ENCODE results near the gene PPT1. TPM values are rescaled to one million over a fixed set of nuclear protein-coding genes. Genes with fewer than 3 reads are reported as not detected.
A peak's percentile ranks its signal among the peaks of the same experiment; 100 is the strongest.

Gene PPT1
- total and polyA plus RNA-seq, 2 of the 13 experiments (the other 11 are each of a cell fraction or from before 2014, with no cell fraction given), result 129 TPM

- TF ChIP-seq ARNTL (CRISPR knock-in tag; IDR thresholded peaks at IDR 0.05) (no peak), TEAD3 (CRISPR knock-in tag; optimal IDR thresholded peaks at IDR 0.05; ENCODE audit: borderline replicate concordance) (peak; percentile 55), MBNL3 (CRISPR knock-in tag; conservative IDR thresholded peaks at IDR 0.05) (no peak), MYPOP (CRISPR knock-in tag; IDR thresholded peaks at IDR 0.05) (no peak), ZBTB7B (CRISPR knock-in tag; IDR thresholded peaks at IDR 0.05) (no peak), DMTF1 (CRISPR knock-in tag; IDR thresholded peaks at IDR 0.05) (0 out of 2 replicates have a peak, but pooled peaks have one; percentile 45), BORCS8-MEF2B (CRISPR knock-in tag; IDR thresholded peaks at IDR 0.05) (no peak), HMGXB4 (CRISPR knock-in tag; IDR thresholded peaks at IDR 0.05; ENCODE audit: borderline replicate concordance in 1 of 2, low read depth in 1 of 2) (no peak), GMEB1 (CRISPR knock-in tag; IDR thresholded peaks at IDR 0.05; ENCODE audit: borderline replicate concordance) (no peak), NFE2L1 (CRISPR knock-in tag; IDR thresholded peaks at IDR 0.05; ENCODE audit: borderline replicate concordance) (no peak), ZFP41 (CRISPR knock-in tag; IDR thresholded peaks at IDR 0.05; ENCODE audit: borderline replicate concordance) (no peak), GATAD2A (CRISPR knock-in tag; IDR thresholded peaks at IDR 0.05) (0 out of 2 replicates have a peak, but pooled peaks have one; percentile 12)
- TF ChIP-seq, protein P1, sequence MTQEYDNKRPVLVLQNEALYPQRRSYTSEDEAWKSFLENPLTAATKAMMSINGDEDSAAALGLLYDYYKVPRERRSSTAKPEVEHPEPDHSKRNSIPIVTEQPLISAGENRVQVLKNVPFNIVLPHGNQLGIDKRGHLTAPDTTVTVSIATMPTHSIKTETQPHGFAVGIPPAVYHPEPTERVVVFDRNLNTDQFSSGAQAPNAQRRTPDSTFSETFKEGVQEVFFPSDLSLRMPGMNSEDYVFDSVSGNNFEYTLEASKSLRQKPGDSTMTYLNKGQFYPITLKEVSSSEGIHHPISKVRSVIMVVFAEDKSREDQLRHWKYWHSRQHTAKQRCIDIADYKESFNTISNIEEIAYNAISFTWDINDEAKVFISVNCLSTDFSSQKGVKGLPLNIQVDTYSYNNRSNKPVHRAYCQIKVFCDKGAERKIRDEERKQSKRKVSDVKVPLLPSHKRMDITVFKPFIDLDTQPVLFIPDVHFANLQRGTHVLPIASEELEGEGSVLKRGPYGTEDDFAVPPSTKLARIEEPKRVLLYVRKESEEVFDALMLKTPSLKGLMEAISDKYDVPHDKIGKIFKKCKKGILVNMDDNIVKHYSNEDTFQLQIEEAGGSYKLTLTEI (CRISPR knock-in tag; conservative IDR thresholded peaks at IDR 0.05), result no peak
- TF ChIP-seq, protein P2, sequence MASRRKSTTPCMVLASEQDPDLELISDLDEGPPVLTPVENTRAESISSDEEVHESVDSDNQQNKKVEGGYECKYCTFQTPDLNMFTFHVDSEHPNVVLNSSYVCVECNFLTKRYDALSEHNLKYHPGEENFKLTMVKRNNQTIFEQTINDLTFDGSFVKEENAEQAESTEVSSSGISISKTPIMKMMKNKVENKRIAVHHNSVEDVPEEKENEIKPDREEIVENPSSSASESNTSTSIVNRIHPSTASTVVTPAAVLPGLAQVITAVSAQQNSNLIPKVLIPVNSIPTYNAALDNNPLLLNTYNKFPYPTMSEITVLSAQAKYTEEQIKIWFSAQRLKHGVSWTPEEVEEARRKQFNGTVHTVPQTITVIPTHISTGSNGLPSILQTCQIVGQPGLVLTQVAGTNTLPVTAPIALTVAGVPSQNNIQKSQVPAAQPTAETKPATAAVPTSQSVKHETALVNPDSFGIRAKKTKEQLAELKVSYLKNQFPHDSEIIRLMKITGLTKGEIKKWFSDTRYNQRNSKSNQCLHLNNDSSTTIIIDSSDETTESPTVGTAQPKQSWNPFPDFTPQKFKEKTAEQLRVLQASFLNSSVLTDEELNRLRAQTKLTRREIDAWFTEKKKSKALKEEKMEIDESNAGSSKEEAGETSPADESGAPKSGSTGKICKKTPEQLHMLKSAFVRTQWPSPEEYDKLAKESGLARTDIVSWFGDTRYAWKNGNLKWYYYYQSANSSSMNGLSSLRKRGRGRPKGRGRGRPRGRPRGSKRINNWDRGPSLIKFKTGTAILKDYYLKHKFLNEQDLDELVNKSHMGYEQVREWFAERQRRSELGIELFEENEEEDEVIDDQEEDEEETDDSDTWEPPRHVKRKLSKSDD (CRISPR knock-in tag; IDR thresholded peaks at IDR 0.05; ENCODE audit: low read depth), result no peak
- TF ChIP-seq, protein P3, sequence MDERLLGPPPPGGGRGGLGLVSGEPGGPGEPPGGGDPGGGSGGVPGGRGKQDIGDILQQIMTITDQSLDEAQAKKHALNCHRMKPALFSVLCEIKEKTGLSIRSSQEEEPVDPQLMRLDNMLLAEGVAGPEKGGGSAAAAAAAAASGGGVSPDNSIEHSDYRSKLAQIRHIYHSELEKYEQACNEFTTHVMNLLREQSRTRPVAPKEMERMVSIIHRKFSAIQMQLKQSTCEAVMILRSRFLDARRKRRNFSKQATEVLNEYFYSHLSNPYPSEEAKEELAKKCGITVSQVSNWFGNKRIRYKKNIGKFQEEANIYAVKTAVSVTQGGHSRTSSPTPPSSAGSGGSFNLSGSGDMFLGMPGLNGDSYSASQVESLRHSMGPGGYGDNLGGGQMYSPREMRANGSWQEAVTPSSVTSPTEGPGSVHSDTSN (CRISPR knock-in tag; IDR thresholded peaks at IDR 0.05), result no peak
Observed at GRCh38 chr1:40143891-40144575, 47.0 kb upstream of the PPT1 start (continued).
